ENCODE measurements around the gene TIGD1. TPM values are rescaled to one million over a fixed set of nuclear protein-coding genes. Genes with fewer than 3 reads are reported as not detected.

TIGD1 gene
- total RNA-seq, 1 experiment from 2014 or later = 5.1 TPM

GRCh38 chr2:232502511-232502910 is 47.8 kb downstream of the TIGD1 start:
- no TSS peak for BruUV-seq (replicated peaks)
- in situ Hi-C loops (cut with HindIII; ENCODE audit: low pct_unique_long_range_greater_than_20kb, low sequenced_read_pairs) (no loop called here), intact Hi-C loops (cut with micrococcal nuclease; ENCODE audit: unreplicated experiment) (no loop called here)
- ChIA-PET POLR2A (interaction anchor here (0.6 kb wide), 1 partner anchor 48 kb away, joined by 8 read pairs; no protein-coding TSS in a partner anchor), CTCF (no interaction called here)
- ATAC-seq (no peak), DNase-seq (ENCODE audit: low read depth, low spot score) (no peak)
- Histone ChIP-seq H3K9me3 (ENCODE audit: control insufficient read depth, insufficient read depth, low read depth, low read length) (no peaks in the 10 kb centered on the region), H3K36me3 (ENCODE audit: control insufficient read depth, insufficient read depth, low read length) (no peaks in the 10 kb centered on the region), H3K27ac (ENCODE audit: low read length) (no peak overlapping the region), H3K4me1 (ENCODE audit: control insufficient read depth, insufficient read depth, low read length) (no peaks in the 10 kb centered on the region; the same call in 1 of the 2 replicates), H3K4me3 (ENCODE audit: low read depth in 2 of 2, low read length in 2 of 2) (no peak overlapping the region), H3K27me3 (ENCODE audit: control insufficient read depth, insufficient read depth, low read length) (peaks cover 3% of the 10 kb centered on the region; the same call in 1 of the 2 replicates)
- TF ChIP-seq, protein P1, sequence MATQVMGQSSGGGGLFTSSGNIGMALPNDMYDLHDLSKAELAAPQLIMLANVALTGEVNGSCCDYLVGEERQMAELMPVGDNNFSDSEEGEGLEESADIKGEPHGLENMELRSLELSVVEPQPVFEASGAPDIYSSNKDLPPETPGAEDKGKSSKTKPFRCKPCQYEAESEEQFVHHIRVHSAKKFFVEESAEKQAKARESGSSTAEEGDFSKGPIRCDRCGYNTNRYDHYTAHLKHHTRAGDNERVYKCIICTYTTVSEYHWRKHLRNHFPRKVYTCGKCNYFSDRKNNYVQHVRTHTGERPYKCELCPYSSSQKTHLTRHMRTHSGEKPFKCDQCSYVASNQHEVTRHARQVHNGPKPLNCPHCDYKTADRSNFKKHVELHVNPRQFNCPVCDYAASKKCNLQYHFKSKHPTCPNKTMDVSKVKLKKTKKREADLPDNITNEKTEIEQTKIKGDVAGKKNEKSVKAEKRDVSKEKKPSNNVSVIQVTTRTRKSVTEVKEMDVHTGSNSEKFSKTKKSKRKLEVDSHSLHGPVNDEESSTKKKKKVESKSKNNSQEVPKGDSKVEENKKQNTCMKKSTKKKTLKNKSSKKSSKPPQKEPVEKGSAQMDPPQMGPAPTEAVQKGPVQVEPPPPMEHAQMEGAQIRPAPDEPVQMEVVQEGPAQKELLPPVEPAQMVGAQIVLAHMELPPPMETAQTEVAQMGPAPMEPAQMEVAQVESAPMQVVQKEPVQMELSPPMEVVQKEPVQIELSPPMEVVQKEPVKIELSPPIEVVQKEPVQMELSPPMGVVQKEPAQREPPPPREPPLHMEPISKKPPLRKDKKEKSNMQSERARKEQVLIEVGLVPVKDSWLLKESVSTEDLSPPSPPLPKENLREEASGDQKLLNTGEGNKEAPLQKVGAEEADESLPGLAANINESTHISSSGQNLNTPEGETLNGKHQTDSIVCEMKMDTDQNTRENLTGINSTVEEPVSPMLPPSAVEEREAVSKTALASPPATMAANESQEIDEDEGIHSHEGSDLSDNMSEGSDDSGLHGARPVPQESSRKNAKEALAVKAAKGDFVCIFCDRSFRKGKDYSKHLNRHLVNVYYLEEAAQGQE (IDR thresholded peaks at IDR 0.05; ENCODE audit: insufficient read depth in 1 of 2, low read depth in 2 of 2, low read length in 1 of 2) = no peak
- no peak for TF ChIP-seq POLR2AphosphoS5 (IDR thresholded peaks at IDR 0.05; ENCODE audit: low read depth, low read length)
- TF ChIP-seq SIN3A (IDR thresholded peaks at IDR 0.05; ENCODE audit: borderline replicate concordance, insufficient read depth, low read depth, low read length) = no peak
- no peak for TF ChIP-seq TCF7L2 (IDR thresholded peaks at IDR 0.05; ENCODE audit: low read depth, low read length)
- TF ChIP-seq, protein P2, sequence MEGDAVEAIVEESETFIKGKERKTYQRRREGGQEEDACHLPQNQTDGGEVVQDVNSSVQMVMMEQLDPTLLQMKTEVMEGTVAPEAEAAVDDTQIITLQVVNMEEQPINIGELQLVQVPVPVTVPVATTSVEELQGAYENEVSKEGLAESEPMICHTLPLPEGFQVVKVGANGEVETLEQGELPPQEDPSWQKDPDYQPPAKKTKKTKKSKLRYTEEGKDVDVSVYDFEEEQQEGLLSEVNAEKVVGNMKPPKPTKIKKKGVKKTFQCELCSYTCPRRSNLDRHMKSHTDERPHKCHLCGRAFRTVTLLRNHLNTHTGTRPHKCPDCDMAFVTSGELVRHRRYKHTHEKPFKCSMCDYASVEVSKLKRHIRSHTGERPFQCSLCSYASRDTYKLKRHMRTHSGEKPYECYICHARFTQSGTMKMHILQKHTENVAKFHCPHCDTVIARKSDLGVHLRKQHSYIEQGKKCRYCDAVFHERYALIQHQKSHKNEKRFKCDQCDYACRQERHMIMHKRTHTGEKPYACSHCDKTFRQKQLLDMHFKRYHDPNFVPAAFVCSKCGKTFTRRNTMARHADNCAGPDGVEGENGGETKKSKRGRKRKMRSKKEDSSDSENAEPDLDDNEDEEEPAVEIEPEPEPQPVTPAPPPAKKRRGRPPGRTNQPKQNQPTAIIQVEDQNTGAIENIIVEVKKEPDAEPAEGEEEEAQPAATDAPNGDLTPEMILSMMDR (IDR thresholded peaks at IDR 0.05) = no peak

- CTCF ChIA-PET = interaction anchor here (0.6 to 0.7 kb wide), 2 partner anchors 21 to 38 kb away, joined by 4 to 5 read pairs; no protein-coding TSS in a partner anchor
- POLR2A ChIA-PET = no interaction called here
- Histone ChIP-seq H3K4me3 (ENCODE audit: low read depth in 2 of 2, low read length in 2 of 2) (no peak overlapping the region), H3K27ac (ENCODE audit: low read length) (no peak overlapping the region), H3K4me1 (ENCODE audit: control insufficient read depth, insufficient read depth, low read length) (no peaks in the 10 kb centered on the region; the same call in 1 of the 2 replicates), H3K27me3 (ENCODE audit: control insufficient read depth, insufficient read depth, low read length) (peaks cover 3% of the 10 kb centered on the region; the same call in 1 of the 2 replicates), H3K36me3 (ENCODE audit: control insufficient read depth, insufficient read depth, low read length) (no peaks in the 10 kb centered on the region), H3K9me3 (ENCODE audit: control insufficient read depth, insufficient read depth, low read depth, low read length) (no peaks in the 10 kb centered on the region)
- in situ Hi-C loops (cut with HindIII; ENCODE audit: low pct_unique_long_range_greater_than_20kb, low sequenced_read_pairs) (no loop called here), intact Hi-C loops (cut with micrococcal nuclease; ENCODE audit: unreplicated experiment) (no loop called here)
- no peak for DNase-seq (ENCODE audit: low read depth, low spot score)
- no TSS peak for BruUV-seq (replicated peaks)
- ATAC-seq = no peak
- TF ChIP-seq POLR2AphosphoS5 (IDR thresholded peaks at IDR 0.05; ENCODE audit: low read depth, low read length) = no peak
- TF ChIP-seq TCF7L2 (IDR thresholded peaks at IDR 0.05; ENCODE audit: low read depth, low read length) = no peak
- TF ChIP-seq, protein P1 (IDR thresholded peaks at IDR 0.05; ENCODE audit: insufficient read depth in 1 of 2, low read depth in 2 of 2, low read length in 1 of 2) = no peak
- TF ChIP-seq SIN3A (IDR thresholded peaks at IDR 0.05; ENCODE audit: borderline replicate concordance, insufficient read depth, low read depth, low read length) = no peak
- TF ChIP-seq, protein P2 (IDR thresholded peaks at IDR 0.05) = no peak
These were observed 48.5 kb downstream of the TIGD1 start for GRCh38 chr2:232501794-232502390.
